Measurements from ENCODE around the gene PRKCB. TPM values are rescaled to one million over a fixed set of nuclear protein-coding genes. Genes with fewer than 3 reads are reported as not detected.

Gene PRKCB
- polyA plus RNA-seq, 2 of the 4 experiments (the other 2 are of a cell fraction) = 0.09 to 0.22 TPM

- no peak for DNase-seq (ENCODE audit: low read depth in 1 of 2, low spot score in 1 of 2)
- Histone ChIP-seq H3K4me3 (no peak overlapping the region), H3K4me2 (no peak overlapping the region), H3K4me1 (no peaks in the 10 kb centered on the region), H3K27ac (no peak overlapping the region), H3K9me3 (no peaks in the 10 kb centered on the region; the same call in 2 of the 3 replicates)
- no peak for FAIRE-seq
- ATAC-seq = no peak
- TF ChIP-seq CHD2 (IDR thresholded peaks at IDR 0.05; ENCODE audit: low read length, partially characterized antibody) (no peak), FOSL2 (IDR thresholded peaks at IDR 0.05) (no peak), FOSL2 (CRISPR knock-in tag; IDR thresholded peaks at IDR 0.05) (no peak), EHF (CRISPR knock-in tag; IDR thresholded peaks at IDR 0.05) (no peak), USF2 (IDR thresholded peaks at IDR 0.05) (no peak), POLR2A (IDR thresholded peaks at IDR 0.05; ENCODE audit: low read length) (no peak), RNF2 (IDR thresholded peaks at IDR 0.05; ENCODE audit: borderline replicate concordance, low read depth) (no peak)
- TF ChIP-seq, protein P1, sequence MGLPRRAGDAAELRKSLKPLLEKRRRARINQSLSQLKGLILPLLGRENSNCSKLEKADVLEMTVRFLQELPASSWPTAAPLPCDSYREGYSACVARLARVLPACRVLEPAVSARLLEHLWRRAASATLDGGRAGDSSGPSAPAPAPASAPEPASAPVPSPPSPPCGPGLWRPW (IDR thresholded peaks at IDR 0.05) = no peak
- WGBS (ENCODE audit: missing lambda C conversion rate) = 25% methylated on average over 4 of the region's 4 CpGs
- CTCF ChIA-PET = interaction anchor here (1.3 to 2.9 kb wide), 2 partner anchors 39 to 202 kb away, joined by 3 to 10 read pairs; no protein-coding TSS in a partner anchor
- POLR2A ChIA-PET = no interaction called here
These were observed 166.8 kb downstream of the PRKCB start for GRCh38 chr16:24002619-24003018.

GRCh38 chr16:24005577-24005976, 169.8 kb downstream of the PRKCB start:
- H3K27ac ChIP-seq = no peak overlapping the region
- no peak for ATAC-seq
- no peaks in the 10 kb centered on the region for H3K4me1 ChIP-seq
- no peak overlapping the region for H3K4me3 ChIP-seq
- no peaks in the 10 kb centered on the region; the same call in 2 of the 3 replicates for H3K9me3 ChIP-seq
- 12% methylated on average over 6 of the region's 6 CpGs for WGBS (ENCODE audit: missing lambda C conversion rate)
- ChIA-PET CTCF (interaction anchor here (0.7 to 1.4 kb wide), 4 partner anchors 10 to 128 kb away, joined by 3 read pairs; no protein-coding TSS in a partner anchor), POLR2A (interaction anchor here (0.6 kb wide), 1 partner anchor 47 kb away, joined by 3 read pairs; no protein-coding TSS in a partner anchor)
- TF ChIP-seq MYC (IDR thresholded peaks at IDR 0.05; ENCODE audit: borderline replicate concordance, low read length) (no peak), CBX8 (IDR thresholded peaks at IDR 0.05) (no peak), ATOH8 (CRISPR knock-in tag; IDR thresholded peaks at IDR 0.05; ENCODE audit: low read depth) (no peak), PBX3 (IDR thresholded peaks at IDR 0.05) (no peak), RCOR1 (IDR thresholded peaks at IDR 0.05; ENCODE audit: low read depth, low read length) (no peak), HOXB5 (CRISPR knock-in tag; IDR thresholded peaks at IDR 0.05) (no peak), ZSCAN20 (CRISPR knock-in tag; IDR thresholded peaks at IDR 0.05) (no peak), NFE2L2 (conservative IDR thresholded peaks at IDR 0.05; ENCODE audit: low read length) (no peak), ZC3H11A (IDR thresholded peaks at IDR 0.05) (no peak), TFCP2L1 (CRISPR knock-in tag; IDR thresholded peaks at IDR 0.05) (no peak), POLR2A (IDR thresholded peaks at IDR 0.05; ENCODE audit: low read length) (no peak), CTCF (IDR thresholded peaks at IDR 0.05) (no peak), HEYL (CRISPR knock-in tag; IDR thresholded peaks at IDR 0.05) (no peak), KDM1A (IDR thresholded peaks at IDR 0.05; ENCODE audit: low read depth) (no peak)
- TF ChIP-seq, protein P2, sequence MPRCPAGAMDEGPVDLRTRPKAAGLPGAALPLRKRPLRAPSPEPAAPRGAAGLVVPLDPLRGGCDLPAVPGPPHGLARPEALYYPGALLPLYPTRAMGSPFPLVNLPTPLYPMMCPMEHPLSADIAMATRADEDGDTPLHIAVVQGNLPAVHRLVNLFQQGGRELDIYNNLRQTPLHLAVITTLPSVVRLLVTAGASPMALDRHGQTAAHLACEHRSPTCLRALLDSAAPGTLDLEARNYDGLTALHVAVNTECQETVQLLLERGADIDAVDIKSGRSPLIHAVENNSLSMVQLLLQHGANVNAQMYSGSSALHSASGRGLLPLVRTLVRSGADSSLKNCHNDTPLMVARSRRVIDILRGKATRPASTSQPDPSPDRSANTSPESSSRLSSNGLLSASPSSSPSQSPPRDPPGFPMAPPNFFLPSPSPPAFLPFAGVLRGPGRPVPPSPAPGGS (IDR thresholded peaks at IDR 0.05) = no peak
- no peak for FAIRE-seq
- no peak for DNase-seq (ENCODE audit: low read depth in 1 of 2, low spot score in 1 of 2)
- H3K4me2 ChIP-seq = no peak overlapping the region

Data from A549 (cell line).